Muscle layer of duodenum (tissue), 2 donors: Measurements from ENCODE around the gene CXorf65.
A peak's percentile ranks its signal among the peaks of the same experiment; 100 is the strongest.

Experiments
- H3K27ac ChIP-seq: one replicate; pipeline ENCODE4 v1.7.0; 2013; ENCODE audit warnings: mild to moderate bottlenecking, low read length
- H3K27me3 ChIP-seq: one replicate; pipeline ENCODE4 v1.7.0; 2013; ENCODE audit warnings: low read depth, mild to moderate bottlenecking, control low read depth, low read length
- H3K36me3 ChIP-seq, 2 donors: one replicate each; pipeline ENCODE4 v1.7.0; 2013; ENCODE audit warnings: low read length in 2 of 2, control low read depth in 1 of 2, mild to moderate bottlenecking in 1 of 2; ENCODE audit not compliant: insufficient read depth in 2 of 2, control insufficient read depth in 1 of 2
- H3K4me1 ChIP-seq, 2 donors: one replicate each; pipeline ENCODE4 v1.7.0; 2013; ENCODE audit warnings: low read length in 2 of 2, mild to moderate bottlenecking in 2 of 2, control low read depth in 1 of 2, moderate library complexity in 1 of 2; ENCODE audit not compliant: insufficient read depth in 2 of 2, control insufficient read depth in 1 of 2
- H3K4me3 ChIP-seq, 2 donors: one replicate each; pipeline ENCODE4 v1.7.0; 2013; ENCODE audit warnings: low read length in 2 of 2, low read depth in 1 of 2, mild to moderate bottlenecking in 1 of 2
- H3K9me3 ChIP-seq, 2 donors: one replicate each; pipeline ENCODE4 v1.7.0; 2013; ENCODE audit warnings: low read length in 2 of 2, control low read depth in 1 of 2, mild to moderate bottlenecking in 1 of 2; ENCODE audit not compliant: control insufficient read depth in 1 of 2
- donor health status: healthy.

Gene CXorf65

DNA sequence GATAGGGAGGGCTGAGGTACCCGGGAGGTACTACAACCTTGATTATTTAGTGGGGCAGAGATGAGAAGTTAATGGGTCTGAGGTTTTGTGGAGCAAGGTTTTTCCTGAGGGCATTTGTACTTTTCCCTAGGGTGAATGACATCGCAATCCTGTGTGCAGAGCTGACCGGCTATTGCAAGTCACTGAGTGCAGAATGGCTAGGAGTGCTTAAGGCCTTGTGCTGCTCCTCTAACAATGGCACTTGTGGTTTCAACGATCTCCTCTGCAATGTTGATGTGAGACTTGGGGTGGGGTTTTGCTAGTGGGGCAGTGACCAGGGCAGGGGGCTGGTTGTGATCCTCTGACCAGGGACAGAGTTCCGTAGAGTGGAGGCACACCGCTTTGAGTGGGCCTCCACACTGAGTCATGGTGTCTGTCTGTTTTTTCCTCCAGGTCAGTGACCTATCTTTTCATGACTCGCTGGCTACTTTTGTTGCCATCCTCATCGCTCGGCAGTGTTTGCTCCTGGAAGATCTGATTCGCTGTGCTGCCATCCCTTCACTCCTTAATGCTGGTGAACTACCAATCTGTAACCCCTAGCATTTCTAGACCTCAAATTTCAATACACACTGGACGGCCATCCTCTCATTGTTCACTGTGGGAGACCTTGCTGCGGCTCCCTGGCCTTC, 21.8 kb upstream of the CXorf65 start:
- no peak overlapping the region for H3K27ac ChIP-seq
- H3K9me3 ChIP-seq, result no peaks in the 10 kb centered on the region
- no peak overlapping the region for H3K4me3 ChIP-seq
- H3K27me3 ChIP-seq, result no peaks in the 10 kb centered on the region
- H3K36me3 ChIP-seq, result peaks cover 51 to 84% of the 10 kb centered on the region in 2 donors
- H3K4me1 ChIP-seq, result no peaks in the 10 kb centered on the region

DNA sequence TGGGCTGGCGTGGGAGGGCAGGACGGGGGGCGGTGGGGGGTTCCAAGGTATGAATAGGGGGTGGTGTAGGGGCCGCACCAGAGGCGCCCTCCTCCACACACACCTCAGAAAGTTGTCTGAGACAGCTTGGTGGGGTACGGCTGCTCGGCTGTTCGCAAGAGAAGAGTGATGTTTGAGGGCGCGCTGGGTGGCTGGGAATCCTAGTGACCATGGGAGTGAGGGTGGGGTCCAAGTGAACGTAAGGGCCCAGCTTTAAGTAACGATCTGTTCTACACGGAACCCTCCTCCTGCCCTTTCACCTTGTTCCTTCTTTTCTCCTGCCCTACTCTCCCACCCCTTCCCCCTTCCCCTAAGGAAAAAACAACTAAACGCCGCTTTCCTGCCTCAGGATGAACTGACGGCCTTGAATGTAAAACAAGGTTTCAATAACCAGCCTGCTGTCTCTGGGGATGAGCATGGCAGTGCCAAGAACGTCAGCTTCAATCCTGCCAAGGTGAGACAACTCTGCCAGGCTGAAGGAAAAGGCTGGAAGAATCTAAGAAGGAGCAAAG, 12.5 kb upstream of the CXorf65 start:
- Histone ChIP-seq H3K4me1 (peaks cover 2 to 10% of the 10 kb centered on the region in 2 donors), H3K27ac (peak overlapping the region; percentile 63), H3K9me3 (no peaks in the 10 kb centered on the region), H3K27me3 (no peaks in the 10 kb centered on the region), H3K4me3 (peak overlapping the region; percentile 60 to 79), H3K36me3 (peaks cover 22 to 30% of the 10 kb centered on the region in 2 donors)

- Histone ChIP-seq H3K4me3 (peak within 1 kb of the TSS; percentile 60 to 79), H3K4me1 (peaks cover 2 to 10% of the 10 kb centered on the region in 2 donors), H3K27ac (peak within 1 kb of the TSS; percentile 80), H3K9me3 (no peaks in the 10 kb centered on the region), H3K27me3 (no peaks in the 10 kb centered on the region), H3K36me3 (peaks cover 15 to 23% of the 10 kb centered on the region in 2 donors)
Measured at GRCh38 chrX:71118032-71118984, 11.8 kb upstream of the CXorf65 start, which contains the start of gene MED12. TSS of gene MED12 (plus strand) at chrX:71118596. CDS start at chrX:71118755, 159 bp downstream.

- Histone ChIP-seq H3K27ac (no peak overlapping the region), H3K9me3 (no peaks in the 10 kb centered on the region), H3K4me3 (no peak overlapping the region), H3K36me3 (peaks cover 13 to 14% of the 10 kb centered on the region in 2 donors), H3K27me3 (no peaks in the 10 kb centered on the region), H3K4me1 (peaks cover 2 to 10% of the 10 kb centered on the region in 2 donors)
Measured at GRCh38 chrX:71117358-71117757, 10.8 kb upstream of the CXorf65 start.

GRCh38 chrX:71111921-71112431, 5.4 kb upstream of the CXorf65 start:
- no peaks in the 10 kb centered on the region for H3K27me3 ChIP-seq
- no peaks in the 10 kb centered on the region for H3K36me3 ChIP-seq
- H3K4me3 ChIP-seq, result peak overlapping the region in 1 of 2 donors; percentile 21
- H3K9me3 ChIP-seq, result no peaks in the 10 kb centered on the region
- H3K4me1 ChIP-seq, result no peaks in the 10 kb centered on the region
- peak overlapping the region; percentile 63 for H3K27ac ChIP-seq

GRCh38 chrX:71111141-71111843, 4.8 kb upstream of the CXorf65 start, which contains the start of gene IL2RG:
TSS of gene IL2RG (minus strand) at chrX:71111577. CDS start at chrX:71111539, 38 bp downstream.
- no peaks in the 10 kb centered on the region for H3K9me3 ChIP-seq
- no peaks in the 10 kb centered on the region for H3K27me3 ChIP-seq
- peak within 1 kb of the TSS; percentile 63 for H3K27ac ChIP-seq
- H3K36me3 ChIP-seq, result no peaks in the 10 kb centered on the region
- peak within 1 kb of the TSS in 1 of 2 donors; percentile 21 for H3K4me3 ChIP-seq
- H3K4me1 ChIP-seq, result no peaks in the 10 kb centered on the region

GRCh38 chrX:71109051-71109450, 2.5 kb upstream of the CXorf65 start:
- Histone ChIP-seq H3K36me3 (no peaks in the 10 kb centered on the region), H3K27me3 (no peaks in the 10 kb centered on the region), H3K9me3 (no peaks in the 10 kb centered on the region), H3K27ac (no peak overlapping the region), H3K4me3 (no peak overlapping the region), H3K4me1 (peaks cover 0 to 2% of the 10 kb centered on the region in 2 donors)

- H3K4me3 ChIP-seq, result no peak overlapping the region
Measured at GRCh38 chrX:71107762-71108360, 1.3 kb upstream of the CXorf65 start.

DNA sequence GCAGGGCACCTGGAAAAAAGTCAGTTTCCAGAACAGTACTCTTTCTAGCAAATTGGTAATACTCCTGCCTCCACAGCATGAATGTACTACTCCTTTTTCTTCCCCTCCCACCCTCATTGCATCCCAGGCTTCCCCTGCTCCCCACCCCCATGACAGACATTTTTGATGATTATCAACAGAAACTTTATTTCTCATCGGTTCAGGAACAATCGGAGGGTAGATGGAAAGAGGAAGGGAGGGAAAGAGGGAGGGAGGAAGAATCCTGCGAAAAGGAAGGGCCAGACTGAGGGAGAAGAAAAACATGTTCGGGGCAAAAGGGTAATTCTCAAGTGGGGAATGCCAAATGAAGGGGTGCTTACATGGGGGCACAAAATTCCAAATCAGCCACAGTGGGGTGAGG, 705 bp upstream of the CXorf65 start:
- Histone ChIP-seq H3K4me1 (peaks cover 2 to 3% of the 10 kb centered on the region in 2 donors), H3K36me3 (no peaks in the 10 kb centered on the region), H3K9me3 (no peaks in the 10 kb centered on the region), H3K4me3 (no peak overlapping the region), H3K27me3 (no peaks in the 10 kb centered on the region), H3K27ac (no peak overlapping the region)

More at GRCh38 chrX:71107762-71108360, 1.3 kb upstream of the CXorf65 start:
- Histone ChIP-seq H3K36me3 (no peaks in the 10 kb centered on the region), H3K27me3 (no peaks in the 10 kb centered on the region), H3K27ac (no peak overlapping the region), H3K4me1 (peaks cover 2 to 3% of the 10 kb centered on the region in 2 donors), H3K9me3 (no peaks in the 10 kb centered on the region)

- Histone ChIP-seq H3K36me3 (no peaks in the 10 kb centered on the region), H3K4me1 (peaks cover 2 to 3% of the 10 kb centered on the region in 2 donors), H3K4me3 (no peak overlapping the region), H3K9me3 (no peaks in the 10 kb centered on the region), H3K27me3 (no peaks in the 10 kb centered on the region), H3K27ac (no peak overlapping the region)
Measured at GRCh38 chrX:71105628-71106027, 912 bp downstream of the CXorf65 start.
